Fibroblast of villous mesenchyme (primary cell): ENCODE measurements around the gene TMEM108. TPM values are rescaled to one million over a fixed set of nuclear protein-coding genes. Genes with fewer than 3 reads are reported as not detected.

ENCODE experiments used
- DNase-seq: peaks from one replicate; pipeline ENCODE4 v3.0.0-alpha.2; 2010; ENCODE audit warnings: low read depth
- H3K4me3 ChIP-seq: 2 replicates; pipeline ENCODE4 v1.5.1; 2011; ENCODE audit warnings: low read depth, mild to moderate bottlenecking, low read length
- CTCF ChIP-seq: IDR thresholded peaks from 2 replicates; pipeline ENCODE4 v1.5.1; 2012; ENCODE audit warnings: low read depth, mild to moderate bottlenecking, low read length; ENCODE audit not compliant: insufficient read depth
- total RNA-seq: library from RNA; depleted of rRNA; stranded (reverse); fragments of >200 nt; gene quantifications from 2 replicates; pipeline ENCODE4 v1.2.3, GENCODE V29; 2012

The TMEM108 gene
- total RNA-seq, 1 donor: under 0.01 TPM

DNA sequence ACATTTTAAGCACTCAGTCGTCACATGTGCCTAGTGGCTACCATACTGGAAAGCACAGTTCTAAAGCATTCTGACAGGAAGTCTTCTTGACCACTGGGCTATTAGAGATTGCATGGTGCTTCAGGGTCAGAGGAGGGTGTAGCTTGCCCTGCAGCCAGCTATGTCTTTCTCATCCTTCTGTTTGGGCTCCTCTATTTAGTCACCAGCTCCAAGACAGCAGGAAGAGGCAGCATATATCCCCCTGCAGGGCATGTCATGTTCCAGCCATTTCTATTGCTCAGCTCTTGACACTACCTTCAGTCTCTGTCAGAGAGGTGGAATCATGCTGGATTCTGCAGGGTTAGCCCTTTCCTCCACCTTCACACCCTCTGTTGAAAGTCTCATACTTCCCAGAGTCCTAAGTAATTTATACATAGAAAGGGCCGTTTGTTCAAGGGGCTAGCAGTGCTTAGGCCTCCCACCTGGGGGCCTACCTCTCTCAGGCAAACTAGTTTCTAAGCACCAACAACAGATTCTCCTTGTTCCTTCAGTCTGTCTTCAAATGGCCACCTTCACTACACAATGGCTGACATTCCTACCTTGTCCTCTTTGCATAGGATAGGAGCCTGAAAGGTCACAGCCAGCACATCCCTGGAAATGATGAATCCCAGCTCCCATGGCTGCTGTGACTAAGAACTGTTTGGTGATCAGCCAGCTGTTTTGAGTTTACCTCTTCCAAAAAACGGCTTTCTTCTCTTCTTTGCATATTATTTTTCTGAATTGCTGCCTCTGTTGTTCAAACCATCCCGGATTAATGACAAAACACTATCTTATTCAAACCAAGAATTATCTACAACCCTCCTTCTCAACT is 246.0 kb downstream of the TMEM108 start:
- no peak for DNase-seq
- TF ChIP-seq CTCF: no peak
- no peak overlapping the region for H3K4me3 ChIP-seq

GRCh38 chr3:133289322-133289721 is 251.1 kb downstream of the TMEM108 start:
- no peak for TF ChIP-seq CTCF
- no peak for DNase-seq
- H3K4me3 ChIP-seq: no peak overlapping the region

- TF ChIP-seq CTCF: no peak
- H3K4me3 ChIP-seq: no peak overlapping the region
- DNase-seq: no peak
Observed at GRCh38 chr3:133292296-133292695, 254.1 kb downstream of the TMEM108 start.

- H3K4me3 ChIP-seq: no peak overlapping the region
- DNase-seq: no peak
- TF ChIP-seq CTCF: no peak
Observed at GRCh38 chr3:133293397-133294110, 255.4 kb downstream of the TMEM108 start.

DNA sequence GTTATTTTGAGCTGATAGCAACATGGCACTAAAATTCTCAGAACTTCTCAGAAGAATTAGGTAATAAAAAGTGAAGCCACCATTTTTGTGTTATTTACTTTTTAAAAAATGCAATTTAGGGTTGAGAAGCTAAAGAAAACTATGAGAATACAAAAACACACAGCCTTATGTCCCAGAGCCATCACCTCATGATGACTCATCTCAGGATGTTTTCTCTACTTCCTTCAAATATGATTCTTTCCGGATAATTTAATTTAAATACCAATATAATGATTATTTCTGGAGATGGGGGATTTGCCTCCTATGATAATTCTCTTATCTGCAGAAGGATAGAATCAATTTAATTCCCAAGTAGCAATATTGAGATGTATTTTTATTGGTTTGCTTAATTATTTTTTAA is 256.1 kb downstream of the TMEM108 start:
- DNase-seq: peak; percentile 32
- TF ChIP-seq CTCF: no peak
- no peak overlapping the region for H3K4me3 ChIP-seq

- no peak for TF ChIP-seq CTCF
- peak; percentile 28 for DNase-seq
- H3K4me3 ChIP-seq: no peak overlapping the region
Observed at GRCh38 chr3:133295199-133295901, 257.2 kb downstream of the TMEM108 start.
